ENCODE results near the gene TSPAN2. TPM values are rescaled to one million over a fixed set of nuclear protein-coding genes. Genes with fewer than 3 reads are reported as not detected.

Gene TSPAN2
- total and polyA plus RNA-seq, 4 donors, result 0.13 to 1.5 (median 0.30) TPM

DNA sequence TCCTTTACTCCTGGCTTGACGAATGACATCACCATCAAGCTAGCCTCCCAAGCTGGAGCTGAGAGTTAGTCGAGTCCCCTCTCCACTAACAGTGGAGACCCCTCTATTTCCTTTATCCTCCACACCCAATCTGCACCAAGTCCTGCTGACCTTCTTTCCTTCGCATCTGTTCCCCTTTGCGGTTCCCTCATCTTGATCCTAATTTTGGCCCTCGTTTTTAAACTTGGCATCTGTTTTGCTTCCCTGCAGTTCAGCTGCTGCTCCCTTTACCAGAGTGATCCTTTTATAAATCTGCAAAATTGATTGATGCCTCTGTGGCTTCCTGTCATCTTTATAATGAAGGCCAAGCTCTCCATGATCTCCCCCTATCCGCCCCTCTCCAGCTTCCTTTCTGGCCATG lies 49.0 kb upstream of the TSPAN2 start:
- DNase-seq (ENCODE audit: low spot score), result no peak
- H3K27me3 ChIP-seq (ENCODE audit: control insufficient read depth in 4 of 4, insufficient read depth in 4 of 4, low read length in 3 of 4), result peaks cover 0 to 14% (median under 1%) of the 10 kb centered on the region in 4 donors
- H3K4me3 ChIP-seq (ENCODE audit: low read depth in 1 of 3, low read length in 3 of 3), result no peak overlapping the region
- TF ChIP-seq FOXA1 (IDR thresholded peaks at IDR 0.05) (no peak), JUND (IDR thresholded peaks at IDR 0.05) (no peak), CTCF (IDR thresholded peaks at IDR 0.05; ENCODE audit: low read depth, low read length, missing input control) (no peak), NR2F2 (IDR thresholded peaks at IDR 0.05) (no peak), HNF4G (IDR thresholded peaks at IDR 0.05) (no peak), RAD21 (IDR thresholded peaks at IDR 0.05) (no peak), EGR1 (IDR thresholded peaks at IDR 0.05; ENCODE audit: low read depth in 2 of 2) (no peak), YY1 (IDR thresholded peaks at IDR 0.05) (no peak), ATF3 (IDR thresholded peaks at IDR 0.05) (no peak), SP1 (IDR thresholded peaks at IDR 0.05) (no peak), TAF1 (conservative IDR thresholded peaks at IDR 0.05) (no peak), GABPA (IDR thresholded peaks at IDR 0.05 in 1 of 2, conservative IDR thresholded peaks at IDR 0.05 in 1 of 2) (no peak)
- TF ChIP-seq, protein P1, sequence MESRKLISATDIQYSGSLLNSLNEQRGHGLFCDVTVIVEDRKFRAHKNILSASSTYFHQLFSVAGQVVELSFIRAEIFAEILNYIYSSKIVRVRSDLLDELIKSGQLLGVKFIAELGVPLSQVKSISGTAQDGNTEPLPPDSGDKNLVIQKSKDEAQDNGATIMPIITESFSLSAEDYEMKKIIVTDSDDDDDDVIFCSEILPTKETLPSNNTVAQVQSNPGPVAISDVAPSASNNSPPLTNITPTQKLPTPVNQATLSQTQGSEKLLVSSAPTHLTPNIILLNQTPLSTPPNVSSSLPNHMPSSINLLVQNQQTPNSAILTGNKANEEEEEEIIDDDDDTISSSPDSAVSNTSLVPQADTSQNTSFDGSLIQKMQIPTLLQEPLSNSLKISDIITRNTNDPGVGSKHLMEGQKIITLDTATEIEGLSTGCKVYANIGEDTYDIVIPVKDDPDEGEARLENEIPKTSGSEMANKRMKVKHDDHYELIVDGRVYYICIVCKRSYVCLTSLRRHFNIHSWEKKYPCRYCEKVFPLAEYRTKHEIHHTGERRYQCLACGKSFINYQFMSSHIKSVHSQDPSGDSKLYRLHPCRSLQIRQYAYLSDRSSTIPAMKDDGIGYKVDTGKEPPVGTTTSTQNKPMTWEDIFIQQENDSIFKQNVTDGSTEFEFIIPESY (IDR thresholded peaks at IDR 0.05), result no peak
- TF ChIP-seq, protein P2, sequence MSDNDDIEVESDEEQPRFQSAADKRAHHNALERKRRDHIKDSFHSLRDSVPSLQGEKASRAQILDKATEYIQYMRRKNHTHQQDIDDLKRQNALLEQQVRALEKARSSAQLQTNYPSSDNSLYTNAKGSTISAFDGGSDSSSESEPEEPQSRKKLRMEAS (IDR thresholded peaks at IDR 0.05), result no peak
- peaks cover 0 to 4% (median 1%) of the 10 kb centered on the region in 4 donors for H3K4me1 ChIP-seq (ENCODE audit: control insufficient read depth in 4 of 4, insufficient read depth in 4 of 4, low read length in 3 of 4)
- no peaks in the 10 kb centered on the region for H3K36me3 ChIP-seq (ENCODE audit: control insufficient read depth in 4 of 4, insufficient read depth in 3 of 4, low read depth in 1 of 4, low read length in 3 of 4)
- H3K9ac ChIP-seq (ENCODE audit: low read depth in 1 of 2, low read length in 2 of 2), result no peak overlapping the region
- H3K27ac ChIP-seq (ENCODE audit: low read depth in 1 of 2, low read length in 2 of 2), result no peak overlapping the region
- WGBS, result 73% methylated on average over 6 of the region's 6 CpGs
- H3K9me3 ChIP-seq (ENCODE audit: control insufficient read depth in 4 of 4, low read length in 3 of 4), result no peaks in the 10 kb centered on the region

DNA sequence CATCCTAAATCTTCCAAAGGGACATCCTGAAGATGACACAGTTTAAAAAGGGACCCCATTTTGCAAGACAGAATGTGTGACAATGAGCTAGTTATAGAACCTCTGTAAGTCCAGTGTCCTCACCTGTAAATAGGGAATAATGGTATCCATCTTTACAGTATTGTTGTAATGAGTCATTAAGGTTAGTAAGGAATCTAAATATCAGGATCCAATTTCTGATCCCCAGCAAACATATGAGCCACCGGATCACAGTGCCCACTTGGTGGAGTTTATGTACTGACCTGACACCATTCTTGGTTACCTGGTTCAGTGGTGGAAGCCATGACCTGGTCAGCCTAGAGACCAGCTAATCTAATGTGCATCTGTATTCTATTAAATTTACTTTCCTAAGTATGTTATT lies 47.9 kb upstream of the TSPAN2 start:
- TF ChIP-seq NR2F2 (IDR thresholded peaks at IDR 0.05), result no peak
- no peak for TF ChIP-seq GABPA (IDR thresholded peaks at IDR 0.05 in 1 of 2, conservative IDR thresholded peaks at IDR 0.05 in 1 of 2)
- no peak for TF ChIP-seq JUND (IDR thresholded peaks at IDR 0.05)
- TF ChIP-seq FOXA1 (IDR thresholded peaks at IDR 0.05), result no peak
- TF ChIP-seq EGR1 (IDR thresholded peaks at IDR 0.05; ENCODE audit: low read depth in 2 of 2), result no peak
- no peak for TF ChIP-seq TAF1 (conservative IDR thresholded peaks at IDR 0.05)
- no peak for TF ChIP-seq SP1 (IDR thresholded peaks at IDR 0.05)
- TF ChIP-seq FOXA2 (IDR thresholded peaks at IDR 0.05), result no peak
- no peak for TF ChIP-seq ATF3 (IDR thresholded peaks at IDR 0.05)
- Histone ChIP-seq H3K9ac (ENCODE audit: low read depth in 1 of 2, low read length in 2 of 2) (no peak overlapping the region), H3K4me1 (ENCODE audit: control insufficient read depth in 4 of 4, insufficient read depth in 4 of 4, low read length in 3 of 4) (peaks cover 0 to 4% (median 1%) of the 10 kb centered on the region in 4 donors), H3K4me3 (ENCODE audit: low read depth in 1 of 3, low read length in 3 of 3) (no peak overlapping the region), H3K27ac (ENCODE audit: low read depth in 1 of 2, low read length in 2 of 2) (no peak overlapping the region), H3K27me3 (ENCODE audit: control insufficient read depth in 4 of 4, insufficient read depth in 4 of 4, low read length in 3 of 4) (peaks cover 0 to 14% (median under 1%) of the 10 kb centered on the region in 4 donors), H3K36me3 (ENCODE audit: control insufficient read depth in 4 of 4, insufficient read depth in 3 of 4, low read depth in 1 of 4, low read length in 3 of 4) (no peaks in the 10 kb centered on the region), H3K9me3 (ENCODE audit: control insufficient read depth in 4 of 4, low read length in 3 of 4) (no peaks in the 10 kb centered on the region)
- 62% methylated on average over 1 of the region's 1 CpG for WGBS
- DNase-seq (ENCODE audit: low spot score), result no peak

Measured in liver (tissue), 9 donors.